ENCODE measurements around the gene MAPRE2. TPM values are rescaled to one million over a fixed set of nuclear protein-coding genes. Genes with fewer than 3 reads are reported as not detected.

The MAPRE2 gene
- total and polyA plus RNA-seq, 9 donors, result 16.2 to 59.9 (median 27.8) TPM

GRCh38 chr18:35067454-35067853, 26.2 kb downstream of the MAPRE2 start:
- no peak for TF ChIP-seq POLR2A (IDR thresholded peaks at IDR 0.05)
- no peak for TF ChIP-seq CTCF (IDR thresholded peaks at IDR 0.05)
- TF ChIP-seq EP300 (IDR thresholded peaks at IDR 0.05), result no peak
- 88 to 91% (median 89%) methylated on average over 4 of the region's 4 CpGs for WGBS, 3 donors
- Histone ChIP-seq H3K27ac (no peak overlapping the region), H3K4me3 (no peak overlapping the region), H3K4me1 (ENCODE audit: insufficient read depth) (peaks cover 4% of the 10 kb centered on the region), H3K36me3 (no peaks in the 10 kb centered on the region), H3K9me3 (no peaks in the 10 kb centered on the region), H3K27me3 (no peaks in the 10 kb centered on the region)
- DNase-seq, result no peak
- intact Hi-C loops (cut with DNase I), result no loop called here

GRCh38 chr18:35071819-35072247, 30.6 kb downstream of the MAPRE2 start:
- DNase-seq, result no peak
- Histone ChIP-seq H3K4me3 (no peak overlapping the region), H3K27me3 (no peaks in the 10 kb centered on the region), H3K4me1 (ENCODE audit: insufficient read depth) (peaks cover 4% of the 10 kb centered on the region), H3K36me3 (no peaks in the 10 kb centered on the region), H3K27ac (no peak overlapping the region), H3K9me3 (no peaks in the 10 kb centered on the region)
- intact Hi-C loops (cut with DNase I), result no loop called here
- 21 to 28% (median 25%) methylated on average over 3 of the region's 3 CpGs for WGBS, 3 donors
- TF ChIP-seq POLR2A (IDR thresholded peaks at IDR 0.05) (no peak), EP300 (IDR thresholded peaks at IDR 0.05) (no peak), CTCF (IDR thresholded peaks at IDR 0.05) (no peak)

GRCh38 chr18:35072616-35073015, 31.4 kb downstream of the MAPRE2 start:
- intact Hi-C loops (cut with DNase I), result no loop called here
- TF ChIP-seq EP300 (IDR thresholded peaks at IDR 0.05) (no peak), CTCF (IDR thresholded peaks at IDR 0.05) (no peak), POLR2A (IDR thresholded peaks at IDR 0.05) (no peak)
- DNase-seq, result no peak

GRCh38 chr18:35073186-35074105, 32.2 kb downstream of the MAPRE2 start:
- DNase-seq, result no peak
- intact Hi-C loops (cut with DNase I), result no loop called here
- Histone ChIP-seq H3K4me3 (no peak overlapping the region), H3K36me3 (no peaks in the 10 kb centered on the region), H3K9me3 (no peaks in the 10 kb centered on the region), H3K27ac (no peak overlapping the region), H3K27me3 (no peaks in the 10 kb centered on the region), H3K4me1 (ENCODE audit: insufficient read depth) (peaks cover 5% of the 10 kb centered on the region)
- 38 to 45% (median 38%) methylated on average over 3 of the region's 3 CpGs for WGBS, 3 donors
- TF ChIP-seq CTCF (IDR thresholded peaks at IDR 0.05) (no peak), EP300 (IDR thresholded peaks at IDR 0.05) (no peak), POLR2A (IDR thresholded peaks at IDR 0.05) (no peak)

More at GRCh38 chr18:35072616-35073015, 31.4 kb downstream of the MAPRE2 start:
- no peaks in the 10 kb centered on the region for H3K9me3 ChIP-seq
- no peaks in the 10 kb centered on the region for H3K27me3 ChIP-seq
- no peaks in the 10 kb centered on the region for H3K36me3 ChIP-seq
- H3K27ac ChIP-seq, result no peak overlapping the region
- peaks cover 4% of the 10 kb centered on the region for H3K4me1 ChIP-seq (ENCODE audit: insufficient read depth)
- WGBS, 3 donors, result 91 to 94% (median 92%) methylated on average over 2 of the region's 2 CpGs
- no peak overlapping the region for H3K4me3 ChIP-seq
